Measurements from ENCODE around the gene NRXN2.
"Not testable (repeated sequence)": the region's sequence is repeated elsewhere in the genome, so short reads cannot be mapped to it uniquely, and the experiment has no call there.

Gene NRXN2

DNA sequence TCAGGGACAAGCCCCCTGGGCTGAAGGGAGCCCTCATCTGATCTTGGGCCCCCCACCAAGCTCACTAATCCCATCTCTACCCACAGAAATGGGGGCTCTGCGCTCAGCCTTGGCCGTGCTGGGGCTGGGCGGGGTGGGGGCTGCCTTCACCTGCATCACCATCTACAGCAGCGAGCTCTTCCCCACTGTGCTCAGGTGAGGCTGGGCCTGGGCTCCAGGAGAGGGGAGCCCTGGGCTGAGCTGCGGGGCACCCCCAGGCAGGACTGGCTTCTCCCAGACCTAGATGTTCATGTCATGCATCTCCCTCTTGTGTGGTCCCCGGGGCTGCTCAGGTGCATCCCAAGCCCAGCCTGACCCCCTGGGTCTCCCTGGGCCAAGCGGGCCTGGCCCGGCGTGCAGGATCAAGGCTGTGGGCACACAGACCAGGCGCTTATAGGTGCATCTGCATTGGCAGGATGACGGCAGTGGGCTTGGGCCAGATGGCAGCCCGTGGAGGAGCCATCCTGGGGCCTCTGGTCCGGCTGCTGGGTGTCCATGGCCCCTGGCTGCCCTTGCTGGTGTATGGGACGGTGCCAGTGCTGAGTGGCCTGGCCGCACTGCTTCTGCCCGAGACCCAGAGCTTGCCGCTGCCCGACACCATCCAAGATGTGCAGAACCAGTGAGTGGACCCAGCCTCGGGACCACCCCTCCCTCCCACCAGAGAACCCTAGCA, 122.6 kb downstream of the NRXN2 start:
- DNase-seq (ENCODE audit: low spot score), result no peak
- TF ChIP-seq, protein P1, sequence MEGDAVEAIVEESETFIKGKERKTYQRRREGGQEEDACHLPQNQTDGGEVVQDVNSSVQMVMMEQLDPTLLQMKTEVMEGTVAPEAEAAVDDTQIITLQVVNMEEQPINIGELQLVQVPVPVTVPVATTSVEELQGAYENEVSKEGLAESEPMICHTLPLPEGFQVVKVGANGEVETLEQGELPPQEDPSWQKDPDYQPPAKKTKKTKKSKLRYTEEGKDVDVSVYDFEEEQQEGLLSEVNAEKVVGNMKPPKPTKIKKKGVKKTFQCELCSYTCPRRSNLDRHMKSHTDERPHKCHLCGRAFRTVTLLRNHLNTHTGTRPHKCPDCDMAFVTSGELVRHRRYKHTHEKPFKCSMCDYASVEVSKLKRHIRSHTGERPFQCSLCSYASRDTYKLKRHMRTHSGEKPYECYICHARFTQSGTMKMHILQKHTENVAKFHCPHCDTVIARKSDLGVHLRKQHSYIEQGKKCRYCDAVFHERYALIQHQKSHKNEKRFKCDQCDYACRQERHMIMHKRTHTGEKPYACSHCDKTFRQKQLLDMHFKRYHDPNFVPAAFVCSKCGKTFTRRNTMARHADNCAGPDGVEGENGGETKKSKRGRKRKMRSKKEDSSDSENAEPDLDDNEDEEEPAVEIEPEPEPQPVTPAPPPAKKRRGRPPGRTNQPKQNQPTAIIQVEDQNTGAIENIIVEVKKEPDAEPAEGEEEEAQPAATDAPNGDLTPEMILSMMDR (IDR thresholded peaks at IDR 0.05; ENCODE audit: extremely low read depth, missing control alignments), result no peak

DNA sequence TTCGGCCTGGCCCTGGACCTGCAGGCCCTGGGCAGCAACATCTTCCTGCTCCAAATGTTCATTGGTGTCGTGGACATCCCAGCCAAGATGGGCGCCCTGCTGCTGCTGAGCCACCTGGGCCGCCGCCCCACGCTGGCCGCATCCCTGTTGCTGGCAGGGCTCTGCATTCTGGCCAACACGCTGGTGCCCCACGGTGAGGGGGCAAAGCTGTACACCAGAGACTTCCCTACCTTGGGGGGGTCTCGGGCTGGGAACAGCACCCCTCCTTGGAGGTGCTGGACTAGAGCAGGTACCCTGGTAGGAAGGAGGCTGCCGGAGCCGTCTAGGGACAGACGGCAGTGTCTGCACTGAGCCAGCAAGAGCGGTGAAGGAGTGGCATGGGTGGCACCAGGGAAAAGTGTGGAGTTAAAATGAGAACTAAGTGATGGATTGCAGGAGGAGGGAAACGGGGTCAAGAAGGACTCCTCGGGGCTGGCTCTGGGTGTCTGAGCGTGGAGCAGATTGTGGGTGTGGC, 123.2 kb downstream of the NRXN2 start:
- TF ChIP-seq, protein P1 (IDR thresholded peaks at IDR 0.05; ENCODE audit: extremely low read depth, missing control alignments), result no peak
- no peak for DNase-seq (ENCODE audit: low spot score)

DNA sequence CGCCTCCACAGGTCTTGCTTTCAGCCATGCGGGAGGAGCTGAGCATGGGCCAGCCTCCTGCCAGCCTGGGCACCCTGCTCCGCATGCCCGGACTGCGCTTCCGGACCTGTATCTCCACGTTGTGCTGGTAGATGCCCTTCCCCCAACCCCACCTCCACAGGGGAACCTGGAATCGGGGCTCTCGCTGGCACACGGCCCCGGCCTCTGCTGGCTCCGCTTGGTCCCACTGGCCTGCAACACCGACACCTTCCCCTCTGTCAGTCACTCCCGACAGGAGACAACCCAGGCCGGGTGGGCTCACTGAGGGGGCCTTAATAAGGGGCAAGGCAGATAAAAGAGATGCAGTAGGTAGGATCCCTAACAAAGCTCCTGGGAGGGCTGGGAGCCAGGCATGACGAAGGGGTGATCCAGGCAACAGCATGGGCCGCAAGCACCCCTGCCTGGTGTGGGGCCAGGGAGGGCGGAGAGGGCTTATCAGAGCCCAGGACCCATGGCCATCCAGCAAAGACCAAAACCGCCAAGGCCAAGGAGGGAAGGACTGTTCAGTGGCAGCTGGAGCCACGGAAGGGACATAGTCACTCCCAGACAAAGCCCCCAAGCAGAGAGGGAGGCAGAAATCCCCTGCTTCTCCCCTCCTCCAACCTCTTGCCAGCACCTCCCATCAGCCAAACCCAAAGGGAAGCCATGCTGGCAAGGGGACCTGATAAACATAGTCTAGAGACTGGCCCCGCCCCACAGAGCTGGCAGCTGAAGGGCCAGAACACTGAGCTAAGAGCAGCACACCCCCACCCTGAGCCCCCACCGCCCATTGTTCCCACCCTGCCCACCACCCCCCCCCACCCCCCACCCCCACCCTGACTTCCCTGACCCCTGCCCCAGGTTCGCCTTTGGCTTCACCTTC, 124.0 kb downstream of the NRXN2 start:
- no peak for DNase-seq (ENCODE audit: low spot score)
- TF ChIP-seq, protein P1 (IDR thresholded peaks at IDR 0.05; ENCODE audit: extremely low read depth, missing control alignments), result no peak

DNA sequence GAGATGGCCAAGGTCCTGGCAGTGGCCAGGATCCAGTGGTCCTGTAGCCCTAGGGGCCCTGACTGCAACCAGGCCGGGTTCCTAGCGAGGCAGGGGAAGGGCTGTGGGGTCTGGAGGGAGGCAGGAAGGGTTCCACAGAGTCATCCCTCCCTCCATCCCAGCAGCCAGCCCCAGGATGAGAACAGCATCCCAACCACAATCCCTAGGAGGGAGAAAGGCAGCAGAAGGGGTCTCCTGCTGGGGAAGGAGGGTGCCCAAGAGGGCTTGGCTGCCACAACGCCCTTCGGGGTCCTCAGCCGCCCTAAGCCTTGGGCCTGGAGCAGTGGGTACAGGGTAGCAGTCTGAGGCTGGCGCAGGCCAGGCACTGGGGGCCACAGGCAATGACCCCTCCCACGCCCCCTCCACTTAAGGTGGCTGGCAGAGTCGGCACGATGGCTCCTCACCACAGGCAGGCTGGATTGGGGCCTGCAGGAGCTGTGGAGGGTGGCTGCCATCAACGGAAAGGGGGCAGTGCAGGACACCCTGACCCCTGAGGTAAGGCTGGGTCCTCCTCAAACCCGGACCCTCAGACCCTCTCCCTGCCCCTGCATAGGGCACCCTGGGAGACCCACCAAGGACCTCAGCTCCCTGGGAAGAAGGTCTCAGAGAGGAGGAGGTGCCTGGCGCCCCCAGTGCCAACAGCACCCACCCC, 124.7 kb downstream of the NRXN2 start:
- no peak for DNase-seq (ENCODE audit: low spot score)
- TF ChIP-seq, protein P1 (IDR thresholded peaks at IDR 0.05; ENCODE audit: extremely low read depth, missing control alignments), result no peak

DNA sequence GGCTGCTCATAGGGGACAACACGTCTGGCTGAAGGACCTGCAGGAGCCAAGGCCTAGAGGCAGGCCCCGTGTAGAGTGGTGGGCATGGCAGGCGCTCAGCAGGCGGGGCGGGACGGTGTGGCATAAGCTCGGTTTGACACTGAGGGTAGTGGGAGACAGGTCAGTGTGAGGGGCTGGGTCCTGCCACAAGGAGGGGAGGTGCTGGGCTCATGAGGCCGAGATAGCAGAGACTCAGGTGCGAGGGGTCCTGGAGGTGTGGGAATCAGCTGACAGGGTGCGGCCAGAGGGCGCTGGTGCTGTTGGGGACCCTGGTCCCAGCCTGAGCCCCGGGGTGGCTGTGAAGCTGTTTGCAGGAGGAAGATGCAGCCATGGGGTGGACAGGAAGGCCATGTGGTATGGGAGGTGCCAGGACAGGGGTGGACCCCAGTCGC, 125.3 kb downstream of the NRXN2 start:
- DNase-seq (ENCODE audit: low spot score), result no peak

DNA sequence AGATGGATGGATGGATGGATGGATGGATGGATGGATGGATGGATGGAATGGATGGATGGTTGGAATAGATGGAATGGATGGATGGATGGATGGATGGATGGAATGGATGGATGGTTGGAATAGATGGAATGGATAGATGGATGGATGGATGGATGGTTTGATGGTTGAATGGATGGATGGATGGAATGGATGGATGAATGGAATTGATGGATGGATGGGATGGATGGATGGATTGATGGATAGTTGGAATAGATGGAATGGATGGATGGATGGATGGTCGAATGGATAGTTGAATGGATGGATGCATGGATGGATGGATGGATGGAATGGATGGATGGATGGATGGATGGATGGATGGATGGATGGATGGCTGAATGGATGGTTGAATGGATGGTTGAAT, 127.1 kb downstream of the NRXN2 start:
- not testable (repeated sequence) for DNase-seq (ENCODE audit: low spot score)

More for the DNA sequence above, 125.3 kb downstream of the NRXN2 start:
- TF ChIP-seq, protein P1 (IDR thresholded peaks at IDR 0.05; ENCODE audit: extremely low read depth, missing control alignments), result no peak

DNA sequence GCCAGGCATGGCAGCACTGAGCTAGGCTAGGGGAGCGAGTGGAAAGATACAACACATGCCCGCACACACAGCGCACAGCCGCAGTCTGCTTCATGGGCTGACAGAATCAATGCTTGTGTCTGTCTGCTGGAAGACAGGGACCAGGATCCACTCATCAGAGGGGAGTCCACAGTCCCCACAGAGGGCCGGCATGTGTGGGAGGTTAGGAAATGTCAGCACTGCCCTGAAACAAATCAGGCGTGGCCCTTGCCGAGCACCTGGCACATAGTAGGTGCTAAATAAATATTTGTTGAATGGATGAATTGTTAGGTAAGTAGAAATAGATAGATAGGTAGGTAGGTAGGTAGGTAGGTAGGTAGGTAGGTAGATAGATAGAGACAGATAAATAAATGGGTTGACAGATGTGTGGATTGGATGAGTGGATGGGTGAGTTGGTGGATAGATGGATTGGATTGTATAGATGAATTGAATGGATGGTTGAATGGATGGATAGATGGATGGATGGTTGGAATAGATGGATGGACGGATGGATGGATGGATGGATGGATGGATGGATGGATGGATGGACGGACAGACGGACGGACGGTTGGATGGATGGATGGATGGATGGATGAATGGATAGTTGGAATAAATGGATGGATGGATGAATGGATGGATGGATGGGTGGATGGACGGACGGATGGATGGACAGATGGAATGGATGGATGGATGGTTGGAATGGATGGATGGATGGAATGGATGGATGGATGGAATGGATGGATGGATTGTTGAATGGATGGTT, 128.6 kb downstream of the NRXN2 start:
- DNase-seq (ENCODE audit: low spot score), result no peak
- TF ChIP-seq, protein P1 (IDR thresholded peaks at IDR 0.05; ENCODE audit: extremely low read depth, missing control alignments), result no peak
